Lung microvascular endothelial cell (primary cell): Measurements from ENCODE around the gene B4GALT1. TPM values are rescaled to one million over a fixed set of nuclear protein-coding genes. Genes with fewer than 3 reads are reported as not detected.
A peak's percentile ranks its signal among the peaks of the same experiment; 100 is the strongest.

Experiments
- DNase-seq, 2 donors: peaks; one replicate each; pipeline versions ENCODE4 v3.0.0 to v3.0.0-alpha.2; 2010; ENCODE audit warnings: low read depth in 2 of 2
- total RNA-seq: library from RNA; depleted of rRNA; stranded (reverse); fragments of >200 nt; gene quantifications from 2 replicates; pipeline ENCODE4 v1.2.1, GENCODE V29; 2014

The B4GALT1 gene
- total RNA-seq, result 12.4 and 13.1 TPM in 2 replicates

DNA sequence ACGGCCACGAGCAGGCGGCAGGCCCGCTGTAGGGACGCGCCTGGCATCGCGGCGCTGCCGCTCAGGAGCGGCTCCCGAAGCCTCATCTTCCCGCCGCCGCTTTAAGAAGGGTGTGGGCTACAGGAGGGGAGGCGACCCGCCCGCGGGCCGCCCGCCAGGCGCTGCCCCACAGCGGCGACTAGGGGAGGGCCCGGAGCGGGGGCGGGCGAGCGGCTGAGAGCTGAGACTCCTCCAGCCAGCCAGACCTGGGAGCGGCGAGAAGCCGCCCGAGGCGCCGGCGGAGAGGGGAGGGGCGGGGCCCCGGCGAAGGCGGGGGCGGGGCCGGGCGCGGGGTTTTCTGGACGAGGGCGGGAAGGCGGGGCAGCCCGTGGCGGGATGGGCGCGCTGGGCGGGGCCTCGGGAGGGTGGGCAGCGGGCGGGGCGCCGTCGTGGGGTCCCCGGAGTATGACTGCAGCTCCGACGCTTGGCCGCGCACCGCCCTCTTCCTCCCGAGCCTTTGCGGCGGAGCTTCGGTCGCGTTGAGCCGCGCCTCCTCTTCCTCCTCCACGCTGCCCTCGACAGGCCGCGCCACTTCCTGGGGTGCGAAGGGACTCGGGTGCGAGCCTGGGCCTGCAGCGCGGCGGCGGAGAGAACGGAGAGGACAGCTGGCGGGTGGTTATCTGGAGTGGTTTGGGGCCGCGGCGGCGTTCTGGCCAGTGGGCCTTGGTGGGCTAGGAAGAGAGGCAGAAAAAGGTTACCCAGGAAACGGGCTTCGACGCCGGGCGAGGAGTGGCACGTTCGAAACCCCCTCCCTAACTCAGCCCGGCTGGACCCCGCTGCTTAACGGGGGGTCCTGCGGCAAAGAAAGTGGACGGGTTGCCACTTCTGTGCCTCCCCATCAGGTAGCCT, at the start of gene B4GALT1:
B4GALT1 (minus strand) TSS at position 253 of the 888 bp plus-strand sequence; CDS start at position 86, 167 bp downstream.
- DNase-seq, result peak; percentile 89 to 91

DNA sequence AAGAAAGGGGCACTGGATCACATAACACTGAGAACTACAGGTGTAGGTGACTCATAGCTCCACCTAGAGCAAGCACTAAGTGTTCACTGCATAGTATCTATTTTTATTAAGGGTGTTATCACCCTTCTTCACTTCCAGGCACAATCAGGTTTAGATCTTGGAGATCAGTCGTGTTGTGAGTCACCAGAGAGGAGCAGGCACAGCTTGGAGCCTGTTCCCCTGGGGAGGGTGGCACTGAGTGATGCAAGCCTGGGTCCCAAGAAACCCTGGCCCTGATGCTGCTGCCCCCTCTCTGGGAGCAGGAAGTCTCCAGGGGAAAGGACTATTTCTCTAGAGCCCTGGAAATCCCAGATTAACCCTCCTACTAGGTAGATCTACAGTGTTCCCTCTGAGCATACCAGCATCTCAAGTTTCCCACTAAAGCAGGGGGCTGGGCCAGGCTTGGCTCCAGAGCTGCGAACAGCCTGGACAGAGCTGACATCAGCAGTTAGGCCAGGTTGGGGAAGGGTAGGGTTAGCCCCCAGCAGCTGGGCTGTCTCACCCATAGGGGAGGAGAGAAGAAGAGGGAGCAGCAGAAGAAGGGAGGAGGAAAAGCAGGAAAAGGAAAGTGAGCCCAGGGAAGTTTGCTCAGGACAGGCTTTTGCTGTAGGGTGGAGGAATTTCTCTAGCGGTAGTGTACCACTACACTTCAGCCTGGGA, 44.7 kb upstream of the B4GALT1 start:
- no peak for DNase-seq

DNA sequence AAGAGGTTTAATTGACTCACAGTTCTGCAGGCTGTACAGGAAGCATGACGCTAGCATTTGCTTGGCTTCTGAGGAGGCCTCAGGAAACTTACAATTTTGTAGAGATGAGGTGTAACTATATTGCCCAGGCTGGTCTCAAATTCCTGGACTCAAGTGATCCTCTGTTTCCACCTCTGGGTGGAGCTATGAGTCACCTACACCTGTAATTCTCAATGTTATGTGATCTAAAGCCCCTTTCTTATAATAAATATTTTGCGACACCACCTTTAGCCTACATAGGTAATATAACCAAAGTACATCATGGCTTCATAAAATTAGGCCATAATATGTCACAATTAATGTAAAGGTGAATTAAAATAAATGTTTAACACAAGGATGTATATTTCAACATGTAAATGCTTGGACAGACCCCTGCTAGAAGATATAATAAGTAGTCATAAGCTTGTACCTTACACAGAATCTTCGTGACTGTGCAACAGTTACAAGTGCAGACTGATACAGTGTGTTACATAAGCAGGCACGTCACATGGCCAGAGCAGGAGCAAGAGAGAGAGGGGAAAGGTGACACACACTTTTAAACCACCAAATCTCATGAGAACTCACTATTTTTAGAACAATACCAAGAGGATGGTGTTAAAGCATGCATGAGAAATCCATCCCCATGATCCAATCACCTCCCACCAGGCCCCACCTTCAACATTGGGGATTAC, 43.0 kb upstream of the B4GALT1 start:
- DNase-seq, result no peak

- no peak for DNase-seq
Measured at GRCh38 chr9:33209394-33209793, 42.3 kb upstream of the B4GALT1 start.

DNA sequence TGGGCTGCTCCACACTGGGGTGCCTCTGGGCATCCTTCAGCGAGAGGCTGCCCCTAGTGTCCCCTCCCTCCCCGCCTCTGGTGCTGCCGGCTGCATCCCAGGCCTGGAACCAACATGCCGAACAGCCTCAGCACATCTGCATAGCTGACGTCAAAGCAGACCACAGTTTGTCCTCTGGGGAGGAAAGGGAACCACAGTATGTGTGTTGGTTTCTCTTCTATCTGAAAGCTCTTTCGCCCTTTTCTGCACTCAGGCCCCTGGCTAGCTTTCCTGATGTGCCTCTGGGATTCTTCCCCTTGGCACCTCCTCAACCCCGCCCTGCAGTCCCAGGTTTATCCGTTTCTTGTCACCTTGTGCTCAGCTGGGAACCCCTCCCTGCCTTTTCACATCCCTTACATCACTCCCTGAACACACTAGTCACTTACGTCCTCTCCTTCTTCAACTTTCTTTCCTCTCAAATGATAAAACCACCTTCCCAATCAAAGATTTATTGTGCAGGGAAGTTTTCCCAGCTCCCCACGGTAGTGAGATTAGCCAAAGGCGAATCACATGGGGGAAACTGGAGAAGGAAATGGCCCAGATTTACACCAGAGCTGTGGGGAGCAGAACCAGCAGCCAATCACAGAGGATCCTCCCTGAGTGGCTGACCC, 35.5 kb upstream of the B4GALT1 start:
- no peak for DNase-seq

DNA sequence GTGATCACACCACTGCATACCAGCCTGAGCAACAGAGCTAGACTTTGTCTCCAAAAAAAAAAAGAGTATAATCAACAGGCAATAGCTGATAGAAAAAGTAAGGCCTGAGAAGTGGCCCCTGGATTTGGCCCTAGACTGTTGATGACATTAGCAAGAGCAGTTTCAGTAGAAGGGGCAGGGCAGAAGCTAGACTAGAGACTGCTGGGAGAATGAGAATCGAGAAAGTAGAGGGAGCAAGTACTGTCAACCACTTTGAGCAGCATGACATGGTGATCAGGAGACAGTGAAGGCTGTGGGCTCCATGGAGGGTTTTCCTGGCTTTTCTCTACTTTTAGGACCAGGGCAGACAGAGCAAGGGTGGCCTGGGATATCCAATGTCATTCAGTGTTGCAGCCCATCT, 34.9 kb upstream of the B4GALT1 start:
- DNase-seq, result no peak

DNA sequence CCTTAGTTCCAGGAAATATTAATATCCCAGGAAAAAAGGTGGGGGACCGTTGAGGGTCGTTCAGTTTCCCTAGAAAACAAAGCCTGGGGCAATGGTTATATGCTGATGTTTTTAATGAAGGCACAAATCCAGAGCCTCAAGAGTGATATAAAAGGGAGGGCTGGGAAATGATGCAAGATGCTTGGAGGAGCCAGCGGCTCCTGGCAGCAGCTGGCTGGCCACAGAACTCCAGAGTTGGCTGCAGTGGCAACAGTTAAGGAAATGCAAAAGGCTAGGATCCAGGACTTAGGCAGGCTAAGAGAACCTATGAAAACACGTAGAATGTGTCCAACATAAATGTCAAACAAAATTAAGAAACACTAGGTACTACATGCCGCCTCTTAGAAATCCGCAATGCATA, 31.0 kb upstream of the B4GALT1 start:
- DNase-seq, result no peak

- no peak for DNase-seq
Measured at GRCh38 chr9:33197279-33198152, 30.4 kb upstream of the B4GALT1 start.

DNA sequence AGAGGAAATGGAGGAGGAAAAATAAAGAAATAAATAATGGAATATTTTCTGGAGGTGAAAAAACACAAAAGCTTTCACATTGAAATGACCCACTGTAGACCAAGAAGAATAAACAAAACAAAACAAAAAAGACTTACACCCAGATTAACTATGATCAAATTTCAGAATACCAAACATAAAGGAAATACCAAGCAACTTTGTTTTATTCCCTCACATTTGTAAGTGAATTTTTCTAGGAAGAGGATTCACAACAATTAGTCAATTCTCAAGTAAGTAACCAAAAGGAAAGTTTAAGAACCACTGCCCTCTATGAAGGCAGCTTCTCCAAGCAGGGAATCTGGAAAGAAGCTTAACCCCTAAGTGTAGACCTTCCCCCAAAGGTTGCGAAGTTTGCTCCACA, 29.6 kb upstream of the B4GALT1 start:
- DNase-seq, result no peak

DNA sequence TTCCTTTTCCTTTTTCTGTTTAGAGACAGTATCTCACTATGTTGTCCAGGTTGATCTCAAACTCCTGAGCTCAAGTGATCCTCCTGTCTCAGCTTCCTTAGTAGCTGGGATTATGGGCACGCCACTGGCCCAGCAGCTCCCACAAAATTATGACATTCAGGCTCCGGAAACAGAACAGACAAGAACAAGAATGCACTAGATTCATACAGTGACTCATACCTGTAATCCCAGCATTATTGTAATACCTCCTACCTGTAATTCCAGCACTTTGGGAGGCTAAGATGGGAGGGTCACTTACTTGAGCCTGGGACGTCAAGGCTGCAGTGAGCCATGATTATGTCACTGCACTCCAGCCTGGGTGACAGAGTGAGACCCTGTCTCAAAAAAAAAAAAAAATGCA, 26.7 kb upstream of the B4GALT1 start:
- DNase-seq, result no peak

DNA sequence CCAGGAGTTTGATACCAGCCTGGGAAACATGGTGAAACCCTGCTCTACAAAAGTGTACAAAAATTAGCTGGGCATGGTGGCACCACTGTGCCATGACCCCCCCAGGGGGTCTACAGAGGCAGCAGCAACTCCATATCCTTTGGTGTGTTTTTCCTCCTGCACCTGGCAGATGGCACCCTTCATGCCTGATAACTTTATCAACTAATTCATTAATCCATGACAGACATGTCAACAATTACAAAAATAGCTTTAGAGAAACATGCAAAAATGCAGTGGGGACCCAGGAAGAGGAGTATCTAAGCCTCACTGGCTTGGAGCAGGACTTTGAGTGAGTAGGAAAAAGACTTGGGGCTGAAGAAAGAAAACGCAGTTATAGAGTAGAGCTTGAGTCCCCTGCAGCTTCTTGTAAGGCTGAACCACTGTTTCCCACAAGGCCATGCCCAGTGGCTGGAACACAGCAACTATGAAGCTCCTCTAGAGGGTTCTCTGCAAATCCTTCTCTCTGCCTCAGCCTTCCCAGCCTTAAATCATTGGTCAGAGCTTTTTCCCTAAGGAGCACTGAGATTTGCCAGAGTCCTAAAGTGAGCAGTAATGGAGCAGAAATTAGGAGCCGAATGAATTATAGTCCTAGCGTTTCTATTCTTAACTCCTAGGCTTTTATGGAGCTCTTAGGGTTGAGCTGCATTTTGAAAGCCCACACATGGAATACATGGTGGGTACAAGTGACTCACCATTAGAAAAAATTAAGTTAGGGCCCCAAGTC, 25.5 kb upstream of the B4GALT1 start:
- no peak for DNase-seq

GRCh38 chr9:33190021-33190705, 23.0 kb upstream of the B4GALT1 start:
- DNase-seq, result no peak

DNA sequence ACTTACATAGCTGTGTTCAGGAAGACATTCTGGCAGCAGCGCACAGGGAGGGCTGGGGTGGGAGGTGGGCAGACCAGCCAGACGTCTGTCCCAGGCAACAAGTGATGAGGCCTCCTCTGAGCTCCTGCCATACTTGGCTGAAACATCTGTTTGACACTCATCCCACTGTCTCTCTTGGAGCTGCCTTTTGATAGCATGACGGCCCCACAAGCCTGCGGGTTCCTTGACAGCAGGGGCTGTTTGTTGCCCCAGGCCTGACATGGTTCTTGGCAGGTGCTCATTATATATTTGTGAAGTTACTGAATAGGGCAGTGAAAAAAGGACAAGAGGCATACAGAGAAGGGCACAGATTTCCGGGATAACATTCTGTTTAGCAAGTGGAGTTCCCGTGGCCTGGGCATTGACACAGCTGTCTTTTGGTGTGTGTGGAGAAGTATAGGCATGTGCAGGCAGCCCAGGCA, 22.2 kb upstream of the B4GALT1 start:
- no peak for DNase-seq

DNA sequence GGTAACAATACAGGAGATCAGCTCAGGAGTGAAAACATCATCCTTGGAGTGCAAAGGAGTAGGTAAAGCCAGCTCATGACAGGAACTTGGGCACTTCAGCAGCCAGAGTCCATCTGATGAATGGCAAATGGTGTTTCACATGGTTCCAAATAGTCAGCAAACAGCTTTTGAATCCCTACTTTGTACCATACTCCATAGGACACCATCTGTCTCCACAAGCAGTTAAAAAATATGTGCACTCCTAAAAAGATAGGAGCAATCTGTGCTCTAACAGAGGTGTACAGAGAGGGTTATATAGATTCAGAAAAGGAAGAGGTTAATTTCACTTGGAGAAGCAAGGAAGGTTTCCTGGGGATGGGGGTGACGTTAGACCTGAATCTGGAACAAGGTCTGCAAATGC, 21.6 kb upstream of the B4GALT1 start:
- no peak for DNase-seq

GRCh38 chr9:33187519-33188218, 20.5 kb upstream of the B4GALT1 start:
- no peak for DNase-seq

- peak; percentile 54 to 67 for DNase-seq
Measured at GRCh38 chr9:33186457-33187168, 19.5 kb upstream of the B4GALT1 start.

GRCh38 chr9:33185858-33186257, 18.7 kb upstream of the B4GALT1 start:
- DNase-seq, result no peak

- DNase-seq, result no peak
Measured at GRCh38 chr9:33185406-33185805, 18.3 kb upstream of the B4GALT1 start.
